ENCODE results near the gene AATK. TPM values are rescaled to one million over a fixed set of nuclear protein-coding genes. Genes with fewer than 3 reads are reported as not detected.
A peak's percentile ranks its signal among the peaks of the same experiment; 100 is the strongest.
"Not testable (repeated sequence)": the region's sequence is repeated elsewhere in the genome, so short reads cannot be mapped to it uniquely, and the experiment has no call there.

Gene AATK
- polyA plus RNA-seq, 1 donor (not counting 4 experiments of a cell fraction or from before 2014, with no cell fraction given), result 0.16 TPM

GRCh38 chr17:81081222-81082176 lies 84.5 kb downstream of the AATK start:
- peak overlapping the region; percentile 88 for H3K9ac ChIP-seq (ENCODE audit: control insufficient read depth, extremely low read depth, insufficient read depth, low read length)
- H3K79me2 ChIP-seq (ENCODE audit: control insufficient read depth, insufficient read depth, low read length), result peaks cover 42% of the 10 kb centered on the region
- H4K20me1 ChIP-seq (ENCODE audit: control insufficient read depth, extremely low read depth, insufficient read depth, low read length), result no peaks in the 10 kb centered on the region
- H3K4me3 ChIP-seq (ENCODE audit: control insufficient read depth in 2 of 3, extremely low read depth in 1 of 3, insufficient read depth in 2 of 3, low read depth in 1 of 3, low read length in 3 of 3), result peak overlapping the region in 1 of 3 experiments; percentile 11
- H3K9me1 ChIP-seq (ENCODE audit: control insufficient read depth, extremely low read depth, insufficient read depth, low read length), result no peaks in the 10 kb centered on the region
- no peaks in the 10 kb centered on the region for H3K27me3 ChIP-seq (ENCODE audit: control insufficient read depth, extremely low read depth, insufficient read depth, low read length)
- no peak for FAIRE-seq
- H3K36me3 ChIP-seq (ENCODE audit: control insufficient read depth in 2 of 2, extremely low read depth in 1 of 2, insufficient read depth in 2 of 2, low read length in 2 of 2), result peaks cover 17 to 45% of the 10 kb centered on the region in 2 experiments
- dilution Hi-C loops (cut with MboI; ENCODE audit: extremely low pct_ligation_motif_present, low sequenced_read_pairs), result no loop called here
- H2AFZ ChIP-seq (ENCODE audit: control insufficient read depth, low read length), result no peak overlapping the region
- no peaks in the 10 kb centered on the region for H3K9me3 ChIP-seq (ENCODE audit: control insufficient read depth, low read depth, low read length)
- DNase-seq (ENCODE audit: low read depth, low spot score), result no peak
- H3K4me1 ChIP-seq (ENCODE audit: control insufficient read depth, extremely low read depth, insufficient read depth, low read length), result peaks cover 45% of the 10 kb centered on the region
- H3K4me2 ChIP-seq (ENCODE audit: control insufficient read depth, extremely low read depth, insufficient read depth, low read depth, low read length), result peak overlapping the region; percentile 50
- H3K27ac ChIP-seq (ENCODE audit: control insufficient read depth, insufficient read depth, low read length), result peak overlapping the region; percentile 91
- TF ChIP-seq, protein P1, sequence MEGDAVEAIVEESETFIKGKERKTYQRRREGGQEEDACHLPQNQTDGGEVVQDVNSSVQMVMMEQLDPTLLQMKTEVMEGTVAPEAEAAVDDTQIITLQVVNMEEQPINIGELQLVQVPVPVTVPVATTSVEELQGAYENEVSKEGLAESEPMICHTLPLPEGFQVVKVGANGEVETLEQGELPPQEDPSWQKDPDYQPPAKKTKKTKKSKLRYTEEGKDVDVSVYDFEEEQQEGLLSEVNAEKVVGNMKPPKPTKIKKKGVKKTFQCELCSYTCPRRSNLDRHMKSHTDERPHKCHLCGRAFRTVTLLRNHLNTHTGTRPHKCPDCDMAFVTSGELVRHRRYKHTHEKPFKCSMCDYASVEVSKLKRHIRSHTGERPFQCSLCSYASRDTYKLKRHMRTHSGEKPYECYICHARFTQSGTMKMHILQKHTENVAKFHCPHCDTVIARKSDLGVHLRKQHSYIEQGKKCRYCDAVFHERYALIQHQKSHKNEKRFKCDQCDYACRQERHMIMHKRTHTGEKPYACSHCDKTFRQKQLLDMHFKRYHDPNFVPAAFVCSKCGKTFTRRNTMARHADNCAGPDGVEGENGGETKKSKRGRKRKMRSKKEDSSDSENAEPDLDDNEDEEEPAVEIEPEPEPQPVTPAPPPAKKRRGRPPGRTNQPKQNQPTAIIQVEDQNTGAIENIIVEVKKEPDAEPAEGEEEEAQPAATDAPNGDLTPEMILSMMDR (optimal IDR thresholded peaks at IDR 0.05 in 1 of 3, IDR thresholded peaks at IDR 0.05 in 1 of 3, conservative IDR thresholded peaks at IDR 0.05 in 1 of 3; ENCODE audit: extremely low read depth in 1 of 3, insufficient read depth in 2 of 3, low read length in 3 of 3), result no peak
- no peak for TF ChIP-seq EZH2 (IDR thresholded peaks at IDR 0.05; ENCODE audit: low read length)

- H3K9me1 ChIP-seq (ENCODE audit: control insufficient read depth, extremely low read depth, insufficient read depth, low read length), result no peaks in the 10 kb centered on the region
- H3K4me3 ChIP-seq (ENCODE audit: control insufficient read depth in 2 of 3, extremely low read depth in 1 of 3, insufficient read depth in 2 of 3, low read depth in 1 of 3, low read length in 3 of 3), result no peak overlapping the region
- no peak for DNase-seq (ENCODE audit: low read depth, low spot score)
- no peak overlapping the region for H3K27ac ChIP-seq (ENCODE audit: control insufficient read depth, insufficient read depth, low read length)
- peaks cover 4% of the 10 kb centered on the region for H4K20me1 ChIP-seq (ENCODE audit: control insufficient read depth, extremely low read depth, insufficient read depth, low read length)
- H3K27me3 ChIP-seq (ENCODE audit: control insufficient read depth, extremely low read depth, insufficient read depth, low read length), result no peaks in the 10 kb centered on the region
- H2AFZ ChIP-seq (ENCODE audit: control insufficient read depth, low read length), result no peak overlapping the region
- peaks cover 55% of the 10 kb centered on the region for H3K79me2 ChIP-seq (ENCODE audit: control insufficient read depth, insufficient read depth, low read length)
- no peak for TF ChIP-seq EZH2 (IDR thresholded peaks at IDR 0.05; ENCODE audit: low read length)
- TF ChIP-seq, protein P1 (optimal IDR thresholded peaks at IDR 0.05 in 1 of 3, IDR thresholded peaks at IDR 0.05 in 1 of 3, conservative IDR thresholded peaks at IDR 0.05 in 1 of 3; ENCODE audit: extremely low read depth in 1 of 3, insufficient read depth in 2 of 3, low read length in 3 of 3), result no peak
- peaks cover 21 to 47% of the 10 kb centered on the region in 2 experiments for H3K36me3 ChIP-seq (ENCODE audit: control insufficient read depth in 2 of 2, extremely low read depth in 1 of 2, insufficient read depth in 2 of 2, low read length in 2 of 2)
- H3K4me2 ChIP-seq (ENCODE audit: control insufficient read depth, extremely low read depth, insufficient read depth, low read depth, low read length), result no peak overlapping the region
- dilution Hi-C loops (cut with MboI; ENCODE audit: extremely low pct_ligation_motif_present, low sequenced_read_pairs), result no loop called here
- H3K9me3 ChIP-seq (ENCODE audit: control insufficient read depth, low read depth, low read length), result no peaks in the 10 kb centered on the region
- peaks cover 30% of the 10 kb centered on the region for H3K4me1 ChIP-seq (ENCODE audit: control insufficient read depth, extremely low read depth, insufficient read depth, low read length)
- no peak overlapping the region for H3K9ac ChIP-seq (ENCODE audit: control insufficient read depth, extremely low read depth, insufficient read depth, low read length)
- FAIRE-seq, result no peak
Observed at GRCh38 chr17:81080019-81080418, 86.0 kb downstream of the AATK start.

GRCh38 chr17:81078026-81078913 lies 87.8 kb downstream of the AATK start:
- H3K27ac ChIP-seq (ENCODE audit: control insufficient read depth, insufficient read depth, low read length); H3K4me2 ChIP-seq (ENCODE audit: control insufficient read depth, extremely low read depth, insufficient read depth, low read depth, low read length); dilution Hi-C loops (cut with MboI; ENCODE audit: extremely low pct_ligation_motif_present, low sequenced_read_pairs); H2AFZ ChIP-seq (ENCODE audit: control insufficient read depth, low read length); H3K4me3 ChIP-seq (ENCODE audit: control insufficient read depth in 2 of 3, extremely low read depth in 1 of 3, insufficient read depth in 2 of 3, low read depth in 1 of 3, low read length in 3 of 3); H3K27me3 ChIP-seq (ENCODE audit: control insufficient read depth, extremely low read depth, insufficient read depth, low read length); H3K9me1 ChIP-seq (ENCODE audit: control insufficient read depth, extremely low read depth, insufficient read depth, low read length); FAIRE-seq; H3K9ac ChIP-seq (ENCODE audit: control insufficient read depth, extremely low read depth, insufficient read depth, low read length); DNase-seq (ENCODE audit: low read depth, low spot score); H3K9me3 ChIP-seq (ENCODE audit: control insufficient read depth, low read depth, low read length): not testable (repeated sequence)
- H4K20me1 ChIP-seq (ENCODE audit: control insufficient read depth, extremely low read depth, insufficient read depth, low read length), result peaks cover 15% of the 10 kb centered on the region
- peaks cover 20 to 49% of the 10 kb centered on the region in 2 experiments for H3K36me3 ChIP-seq (ENCODE audit: control insufficient read depth in 2 of 2, extremely low read depth in 1 of 2, insufficient read depth in 2 of 2, low read length in 2 of 2)
- H3K79me2 ChIP-seq (ENCODE audit: control insufficient read depth, insufficient read depth, low read length), result peaks cover 58% of the 10 kb centered on the region
- peaks cover 27% of the 10 kb centered on the region for H3K4me1 ChIP-seq (ENCODE audit: control insufficient read depth, extremely low read depth, insufficient read depth, low read length)

Data from keratinocyte (primary cell).